Measurements from ENCODE around the gene IDH3G. TPM values are rescaled to one million over a fixed set of nuclear protein-coding genes. Genes with fewer than 3 reads are reported as not detected.
"Not testable (repeated sequence)": the region's sequence is repeated elsewhere in the genome, so short reads cannot be mapped to it uniquely, and the experiment has no call there.

Gene IDH3G
- total and polyA plus RNA-seq, 4 donors: 23.3 to 40.9 (median 31.1) TPM

DNA sequence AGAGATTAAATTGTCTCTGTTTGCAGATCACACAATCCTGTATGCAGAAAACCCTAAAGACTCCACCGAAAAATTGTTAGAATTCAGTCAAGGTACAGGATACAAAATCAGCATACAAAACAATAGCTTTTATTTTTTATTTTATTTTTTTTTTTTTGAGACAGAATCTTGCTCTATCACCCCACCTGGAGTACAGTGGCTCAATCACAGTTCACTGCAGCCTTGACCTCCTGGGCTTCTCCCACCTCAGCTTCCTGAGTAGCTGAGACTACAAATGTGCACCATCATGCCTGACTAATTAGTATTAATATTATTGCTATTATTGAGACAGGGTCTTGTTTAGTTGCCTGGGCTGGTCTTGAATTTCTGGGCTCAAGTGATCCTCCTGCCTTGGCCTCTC is 39.0 kb downstream of the IDH3G start:
- Histone ChIP-seq H3K27me3 (ENCODE audit: control insufficient read depth in 4 of 4, insufficient read depth in 4 of 4, low read length in 3 of 4) (no peaks in the 10 kb centered on the region), H3K36me3 (ENCODE audit: control insufficient read depth in 4 of 4, insufficient read depth in 3 of 4, low read depth in 1 of 4, low read length in 3 of 4) (no peaks in the 10 kb centered on the region), H3K9ac (ENCODE audit: low read depth in 1 of 2, low read length in 2 of 2) (no peak overlapping the region), H3K4me3 (ENCODE audit: low read depth in 1 of 3, low read length in 3 of 3) (no peak overlapping the region), H3K27ac (ENCODE audit: low read depth in 1 of 2, low read length in 2 of 2) (no peak overlapping the region), H3K9me3 (ENCODE audit: control insufficient read depth in 4 of 4, low read length in 3 of 4) (peaks cover 0 to 4% (median 0%) of the 10 kb centered on the region in 4 donors), H3K4me1 (ENCODE audit: control insufficient read depth in 4 of 4, insufficient read depth in 4 of 4, low read length in 3 of 4) (no peaks in the 10 kb centered on the region)
- TF ChIP-seq JUND (IDR thresholded peaks at IDR 0.05) (no peak), NR2F2 (IDR thresholded peaks at IDR 0.05) (no peak), HNF4A (conservative IDR thresholded peaks at IDR 0.05) (no peak), SP1 (IDR thresholded peaks at IDR 0.05) (no peak), EGR1 (IDR thresholded peaks at IDR 0.05; ENCODE audit: low read depth in 2 of 2) (no peak), RAD21 (IDR thresholded peaks at IDR 0.05) (no peak), TAF1 (conservative IDR thresholded peaks at IDR 0.05) (no peak), YY1 (IDR thresholded peaks at IDR 0.05) (no peak), HNF4G (IDR thresholded peaks at IDR 0.05) (no peak), GABPA (IDR thresholded peaks at IDR 0.05 in 1 of 2, conservative IDR thresholded peaks at IDR 0.05 in 1 of 2) (no peak)
- TF ChIP-seq, protein P1, sequence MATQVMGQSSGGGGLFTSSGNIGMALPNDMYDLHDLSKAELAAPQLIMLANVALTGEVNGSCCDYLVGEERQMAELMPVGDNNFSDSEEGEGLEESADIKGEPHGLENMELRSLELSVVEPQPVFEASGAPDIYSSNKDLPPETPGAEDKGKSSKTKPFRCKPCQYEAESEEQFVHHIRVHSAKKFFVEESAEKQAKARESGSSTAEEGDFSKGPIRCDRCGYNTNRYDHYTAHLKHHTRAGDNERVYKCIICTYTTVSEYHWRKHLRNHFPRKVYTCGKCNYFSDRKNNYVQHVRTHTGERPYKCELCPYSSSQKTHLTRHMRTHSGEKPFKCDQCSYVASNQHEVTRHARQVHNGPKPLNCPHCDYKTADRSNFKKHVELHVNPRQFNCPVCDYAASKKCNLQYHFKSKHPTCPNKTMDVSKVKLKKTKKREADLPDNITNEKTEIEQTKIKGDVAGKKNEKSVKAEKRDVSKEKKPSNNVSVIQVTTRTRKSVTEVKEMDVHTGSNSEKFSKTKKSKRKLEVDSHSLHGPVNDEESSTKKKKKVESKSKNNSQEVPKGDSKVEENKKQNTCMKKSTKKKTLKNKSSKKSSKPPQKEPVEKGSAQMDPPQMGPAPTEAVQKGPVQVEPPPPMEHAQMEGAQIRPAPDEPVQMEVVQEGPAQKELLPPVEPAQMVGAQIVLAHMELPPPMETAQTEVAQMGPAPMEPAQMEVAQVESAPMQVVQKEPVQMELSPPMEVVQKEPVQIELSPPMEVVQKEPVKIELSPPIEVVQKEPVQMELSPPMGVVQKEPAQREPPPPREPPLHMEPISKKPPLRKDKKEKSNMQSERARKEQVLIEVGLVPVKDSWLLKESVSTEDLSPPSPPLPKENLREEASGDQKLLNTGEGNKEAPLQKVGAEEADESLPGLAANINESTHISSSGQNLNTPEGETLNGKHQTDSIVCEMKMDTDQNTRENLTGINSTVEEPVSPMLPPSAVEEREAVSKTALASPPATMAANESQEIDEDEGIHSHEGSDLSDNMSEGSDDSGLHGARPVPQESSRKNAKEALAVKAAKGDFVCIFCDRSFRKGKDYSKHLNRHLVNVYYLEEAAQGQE (IDR thresholded peaks at IDR 0.05): no peak
- TF ChIP-seq, protein P2, sequence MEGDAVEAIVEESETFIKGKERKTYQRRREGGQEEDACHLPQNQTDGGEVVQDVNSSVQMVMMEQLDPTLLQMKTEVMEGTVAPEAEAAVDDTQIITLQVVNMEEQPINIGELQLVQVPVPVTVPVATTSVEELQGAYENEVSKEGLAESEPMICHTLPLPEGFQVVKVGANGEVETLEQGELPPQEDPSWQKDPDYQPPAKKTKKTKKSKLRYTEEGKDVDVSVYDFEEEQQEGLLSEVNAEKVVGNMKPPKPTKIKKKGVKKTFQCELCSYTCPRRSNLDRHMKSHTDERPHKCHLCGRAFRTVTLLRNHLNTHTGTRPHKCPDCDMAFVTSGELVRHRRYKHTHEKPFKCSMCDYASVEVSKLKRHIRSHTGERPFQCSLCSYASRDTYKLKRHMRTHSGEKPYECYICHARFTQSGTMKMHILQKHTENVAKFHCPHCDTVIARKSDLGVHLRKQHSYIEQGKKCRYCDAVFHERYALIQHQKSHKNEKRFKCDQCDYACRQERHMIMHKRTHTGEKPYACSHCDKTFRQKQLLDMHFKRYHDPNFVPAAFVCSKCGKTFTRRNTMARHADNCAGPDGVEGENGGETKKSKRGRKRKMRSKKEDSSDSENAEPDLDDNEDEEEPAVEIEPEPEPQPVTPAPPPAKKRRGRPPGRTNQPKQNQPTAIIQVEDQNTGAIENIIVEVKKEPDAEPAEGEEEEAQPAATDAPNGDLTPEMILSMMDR (IDR thresholded peaks at IDR 0.05; ENCODE audit: low read depth, low read length, missing input control): no peak
- no peak for DNase-seq (ENCODE audit: low spot score)
- WGBS: 97% methylated on average over 1 of the region's 1 CpG

DNA sequence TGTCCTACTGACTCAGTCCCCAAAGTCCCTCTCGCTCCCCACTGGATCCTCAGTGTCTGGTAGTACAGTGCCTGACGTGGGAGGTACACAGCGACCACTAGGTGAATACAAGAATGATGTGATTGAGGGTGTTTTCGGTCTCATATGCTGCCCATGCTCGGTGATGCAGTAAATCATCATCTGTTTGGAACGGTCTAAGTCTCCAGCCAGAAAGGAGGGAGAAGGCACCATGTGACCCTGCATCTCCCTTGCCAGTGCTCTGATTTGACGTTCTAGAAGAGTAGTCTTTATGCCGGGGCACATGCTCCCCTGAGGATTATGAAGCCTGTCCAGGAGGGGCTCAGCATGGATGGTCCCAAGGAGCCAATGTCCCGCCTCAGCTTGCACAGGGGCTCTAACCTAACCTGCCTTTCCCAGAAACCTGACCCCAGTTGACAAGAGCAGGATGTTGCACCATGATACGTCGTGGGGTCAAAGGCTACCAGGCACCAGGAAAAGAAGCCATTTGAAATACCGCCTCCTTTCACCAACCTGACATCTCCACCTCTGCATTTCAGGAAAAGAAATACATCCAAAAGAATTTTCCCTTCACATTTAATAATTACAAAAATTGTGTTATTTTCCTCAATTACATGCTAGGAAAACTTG is 43.9 kb downstream of the IDH3G start:
- no peak overlapping the region for H3K9ac ChIP-seq (ENCODE audit: low read depth in 1 of 2, low read length in 2 of 2)
- no peaks in the 10 kb centered on the region for H3K4me1 ChIP-seq (ENCODE audit: control insufficient read depth in 4 of 4, insufficient read depth in 4 of 4, low read length in 3 of 4)
- no peak overlapping the region for H3K4me3 ChIP-seq (ENCODE audit: low read depth in 1 of 3, low read length in 3 of 3)
- H3K27me3 ChIP-seq (ENCODE audit: control insufficient read depth in 4 of 4, insufficient read depth in 4 of 4, low read length in 3 of 4): no peaks in the 10 kb centered on the region
- H3K27ac ChIP-seq (ENCODE audit: low read depth in 1 of 2, low read length in 2 of 2): no peak overlapping the region
- no peak for TF ChIP-seq JUND (IDR thresholded peaks at IDR 0.05)
- TF ChIP-seq SP1 (IDR thresholded peaks at IDR 0.05): no peak
- no peak for TF ChIP-seq HNF4A (conservative IDR thresholded peaks at IDR 0.05)
- TF ChIP-seq, protein P1 (IDR thresholded peaks at IDR 0.05): no peak
- TF ChIP-seq, protein P3, sequence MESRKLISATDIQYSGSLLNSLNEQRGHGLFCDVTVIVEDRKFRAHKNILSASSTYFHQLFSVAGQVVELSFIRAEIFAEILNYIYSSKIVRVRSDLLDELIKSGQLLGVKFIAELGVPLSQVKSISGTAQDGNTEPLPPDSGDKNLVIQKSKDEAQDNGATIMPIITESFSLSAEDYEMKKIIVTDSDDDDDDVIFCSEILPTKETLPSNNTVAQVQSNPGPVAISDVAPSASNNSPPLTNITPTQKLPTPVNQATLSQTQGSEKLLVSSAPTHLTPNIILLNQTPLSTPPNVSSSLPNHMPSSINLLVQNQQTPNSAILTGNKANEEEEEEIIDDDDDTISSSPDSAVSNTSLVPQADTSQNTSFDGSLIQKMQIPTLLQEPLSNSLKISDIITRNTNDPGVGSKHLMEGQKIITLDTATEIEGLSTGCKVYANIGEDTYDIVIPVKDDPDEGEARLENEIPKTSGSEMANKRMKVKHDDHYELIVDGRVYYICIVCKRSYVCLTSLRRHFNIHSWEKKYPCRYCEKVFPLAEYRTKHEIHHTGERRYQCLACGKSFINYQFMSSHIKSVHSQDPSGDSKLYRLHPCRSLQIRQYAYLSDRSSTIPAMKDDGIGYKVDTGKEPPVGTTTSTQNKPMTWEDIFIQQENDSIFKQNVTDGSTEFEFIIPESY (IDR thresholded peaks at IDR 0.05): no peak
- DNase-seq (ENCODE audit: low spot score): no peak
- 78% methylated on average over 12 of the region's 12 CpGs for WGBS
- no peaks in the 10 kb centered on the region for H3K36me3 ChIP-seq (ENCODE audit: control insufficient read depth in 4 of 4, insufficient read depth in 3 of 4, low read depth in 1 of 4, low read length in 3 of 4)
- no peaks in the 10 kb centered on the region for H3K9me3 ChIP-seq (ENCODE audit: control insufficient read depth in 4 of 4, low read length in 3 of 4)

DNA sequence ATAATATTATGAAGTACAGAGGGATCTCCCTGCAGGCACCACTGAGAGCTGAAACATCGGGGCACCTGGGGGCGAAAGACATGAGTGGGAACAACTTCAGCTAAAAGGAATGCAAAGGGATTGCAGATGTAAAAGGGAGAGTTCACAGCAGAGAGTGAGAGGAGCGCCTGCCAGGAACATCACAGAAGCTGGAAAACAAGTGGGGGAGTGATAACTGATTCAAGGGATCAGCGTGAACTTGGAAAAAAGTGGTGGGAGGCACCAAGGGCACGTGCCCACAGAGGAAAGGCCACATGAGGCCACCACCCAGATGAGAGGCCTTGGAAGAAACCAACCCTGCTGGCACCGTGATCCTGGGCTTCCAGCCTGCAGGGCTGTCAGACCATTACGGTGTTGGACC is 45.2 kb downstream of the IDH3G start:
- not testable (repeated sequence) for H3K27me3 ChIP-seq (ENCODE audit: control insufficient read depth in 4 of 4, insufficient read depth in 4 of 4, low read length in 3 of 4); H3K9ac ChIP-seq (ENCODE audit: low read depth in 1 of 2, low read length in 2 of 2); H3K36me3 ChIP-seq (ENCODE audit: control insufficient read depth in 4 of 4, insufficient read depth in 3 of 4, low read depth in 1 of 4, low read length in 3 of 4); H3K4me3 ChIP-seq (ENCODE audit: low read depth in 1 of 3, low read length in 3 of 3); DNase-seq (ENCODE audit: low spot score); H3K4me1 ChIP-seq (ENCODE audit: control insufficient read depth in 4 of 4, insufficient read depth in 4 of 4, low read length in 3 of 4); H3K27ac ChIP-seq (ENCODE audit: low read depth in 1 of 2, low read length in 2 of 2); H3K9me3 ChIP-seq (ENCODE audit: control insufficient read depth in 4 of 4, low read length in 3 of 4)
- 93% methylated on average over 7 of the region's 7 CpGs for WGBS
